HG02943 (cell line): Measurements from ENCODE around the gene SP2.

Experiments
- ATAC-seq: cut with Tn5 transposase; IDR thresholded peaks from one replicate; pipeline ENCODE4 v1.9.1; 2021; ENCODE audit warnings: mild to moderate bottlenecking, low read depth, moderate library complexity; ENCODE audit not compliant: unreplicated experiment

The SP2 gene

GRCh38 chr17:47888293-47888692 lies 7.7 kb upstream of the SP2 start:
- ATAC-seq: no peak

GRCh38 chr17:47889734-47890529 lies 6.1 kb upstream of the SP2 start:
- ATAC-seq: no peak

DNA sequence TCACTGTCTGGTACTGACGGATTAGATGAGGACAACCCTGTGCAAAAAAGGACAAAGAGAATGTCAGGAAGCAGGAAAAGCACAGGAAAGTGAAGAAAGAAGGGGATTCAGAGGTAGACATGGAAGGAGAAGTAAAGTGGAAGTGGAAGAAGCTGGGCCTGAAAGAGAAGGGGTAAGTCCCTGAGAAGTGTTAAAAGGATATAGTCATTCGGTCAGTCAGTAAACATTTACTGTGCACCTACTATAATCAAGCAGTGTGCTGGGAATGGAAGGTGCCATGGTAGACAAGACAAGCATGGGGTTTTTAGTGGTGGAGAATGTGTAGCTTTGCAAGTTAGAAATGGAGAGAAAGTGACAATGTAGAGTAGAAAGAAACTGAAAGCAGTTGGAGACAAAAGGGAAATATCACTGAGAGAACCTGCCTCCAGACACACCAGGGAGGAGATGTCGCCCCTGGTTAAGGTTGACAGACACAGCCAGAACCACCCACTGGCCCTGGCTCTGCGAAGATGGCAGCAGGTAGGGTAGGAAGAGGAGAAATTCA lies 4.4 kb upstream of the SP2 start:
- ATAC-seq: no peak

- no peak for ATAC-seq
Observed at GRCh38 chr17:47894498-47895346, 1.3 kb upstream of the SP2 start.

DNA sequence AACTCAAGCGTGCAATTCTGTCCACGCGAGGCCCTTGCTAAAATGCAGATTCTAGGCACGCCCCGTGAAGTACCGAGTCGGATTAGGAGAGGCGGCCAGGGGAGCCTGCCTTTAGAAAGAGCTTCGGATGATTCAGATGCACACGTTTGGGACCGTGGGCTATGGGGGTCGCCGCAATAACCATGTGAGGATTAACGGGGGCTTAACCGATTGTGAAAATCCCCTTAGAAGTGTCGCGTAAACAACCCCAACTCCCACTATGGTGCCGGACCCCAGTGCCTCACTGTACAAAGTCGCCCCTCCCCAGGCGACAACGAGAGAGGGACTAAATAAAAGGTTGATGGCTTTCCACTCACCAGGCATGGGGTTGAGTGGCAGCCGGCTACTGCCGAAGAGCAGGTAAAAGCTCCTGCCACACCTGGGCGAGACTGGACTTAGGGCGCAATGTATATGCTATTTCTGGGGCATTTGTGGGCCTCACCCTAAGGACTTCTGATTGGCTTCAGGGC lies 635 bp upstream of the SP2 start:
- no peak for ATAC-seq

- no peak for ATAC-seq
Observed at GRCh38 chr17:47896672-47897490, 845 bp downstream of the SP2 start.

GRCh38 chr17:47897561-47897960 lies 1.5 kb downstream of the SP2 start:
- ATAC-seq: no peak

- no peak for ATAC-seq
Observed at GRCh38 chr17:47898241-47898640, 2.2 kb downstream of the SP2 start.

- no peak for ATAC-seq
Observed at GRCh38 chr17:47899643-47900042, 3.6 kb downstream of the SP2 start.

- ATAC-seq: no peak
Observed at GRCh38 chr17:47901423-47901822, 5.4 kb downstream of the SP2 start.

DNA sequence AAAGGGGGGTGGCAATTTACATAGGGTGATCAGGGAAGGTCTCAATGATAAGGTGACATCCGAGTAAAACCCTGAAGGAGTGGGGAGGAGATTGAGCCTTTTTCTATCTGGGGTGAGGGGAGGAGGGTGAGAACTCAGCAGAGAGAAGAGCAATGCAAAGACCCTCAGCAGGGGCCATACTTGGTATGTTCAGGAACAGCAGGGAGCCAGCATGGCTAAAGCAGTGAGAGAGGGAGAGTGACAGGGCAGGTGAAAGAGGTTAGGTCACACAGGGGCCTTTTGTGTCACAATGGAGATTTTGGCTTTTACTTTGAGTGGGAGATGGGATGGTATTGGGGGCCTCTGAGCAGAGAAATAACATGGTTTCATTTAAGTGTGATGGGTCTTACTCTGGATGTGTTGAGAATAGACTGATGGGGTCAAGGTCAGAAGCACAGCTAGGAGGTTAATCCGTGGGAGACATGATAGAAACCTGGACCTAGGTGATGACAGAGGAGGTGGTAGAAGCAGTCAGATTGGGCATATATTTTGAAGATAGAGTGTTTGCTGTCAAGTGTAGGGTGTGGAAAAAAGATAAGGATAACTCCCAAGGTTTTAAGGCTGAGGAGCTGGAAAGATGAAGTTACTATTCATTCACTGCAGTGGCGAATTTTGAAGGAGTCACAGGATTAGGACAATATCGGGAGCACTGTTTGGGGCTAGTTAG lies 6.2 kb downstream of the SP2 start:
- ATAC-seq: no peak

- no peak for ATAC-seq
Observed at GRCh38 chr17:47905221-47905733, 9.2 kb downstream of the SP2 start.

DNA sequence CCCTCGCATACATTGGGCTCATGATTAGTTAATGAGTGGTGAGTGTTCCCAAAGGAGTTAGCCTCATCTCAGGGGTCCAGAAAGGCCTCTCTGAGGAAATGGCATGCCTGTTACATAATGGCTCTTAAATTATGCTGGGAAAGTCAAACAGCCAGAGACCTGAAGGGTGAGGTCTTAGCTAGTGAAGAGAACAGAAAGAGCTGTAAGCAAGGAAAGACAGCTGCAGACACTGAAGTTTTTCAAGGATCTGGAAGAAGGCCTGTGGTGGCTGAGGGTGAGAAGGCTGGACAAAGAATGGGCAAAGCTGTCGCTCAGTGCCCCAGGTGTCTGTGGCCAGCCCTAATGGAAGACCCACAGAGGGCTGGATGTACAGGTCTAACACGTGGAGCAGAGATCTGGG lies 10.4 kb downstream of the SP2 start:
- no peak for ATAC-seq

- no peak for ATAC-seq
Observed at GRCh38 chr17:47907932-47908562, 12.0 kb downstream of the SP2 start.

DNA sequence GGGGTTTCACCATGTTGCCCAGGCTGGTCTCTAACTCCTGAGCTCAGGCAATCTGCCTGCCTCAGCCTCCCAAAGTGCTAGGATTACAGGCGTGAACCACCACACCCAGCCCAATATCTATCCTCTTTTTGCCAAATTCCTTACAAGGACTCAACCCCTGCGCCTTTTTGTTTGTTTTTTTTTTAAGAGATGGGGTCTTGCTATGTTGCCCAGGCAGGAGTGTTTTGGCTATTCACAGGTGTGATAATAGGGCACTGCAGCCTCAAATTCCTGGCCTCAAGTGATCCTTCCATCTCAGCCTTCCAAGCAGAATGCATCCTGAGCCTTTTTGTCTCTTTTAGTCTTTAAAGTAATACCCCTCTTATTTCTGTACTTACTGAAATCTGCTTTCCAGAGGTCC lies 17.0 kb downstream of the SP2 start:
- ATAC-seq: no peak

GRCh38 chr17:47914306-47914948 lies 18.4 kb downstream of the SP2 start:
- ATAC-seq: no peak

- no peak for ATAC-seq
Observed at GRCh38 chr17:47915776-47916398, 19.9 kb downstream of the SP2 start.

GRCh38 chr17:47916489-47917208 lies 20.6 kb downstream of the SP2 start:
- ATAC-seq: no peak
